Psoas muscle (tissue), 8 donors: ENCODE data around the gene PPP3R2. TPM values are rescaled to one million over a fixed set of nuclear protein-coding genes. Genes with fewer than 3 reads are reported as not detected.

Source experiments
- ATAC-seq, 4 donors: fragments of 200-7000 bp; cut with Tn5 transposase; one replicate each; pipeline ENCODE4 v1.9.1; 2020; ENCODE audit warnings: moderate library complexity in 3 of 4, mild to moderate bottlenecking in 2 of 4
- DNase-seq, 2 donors: peaks; one replicate each; pipeline ENCODE4 v3.0.0-alpha.2; 2020
- H3K27ac ChIP-seq: fragments of 200-600 bp; one replicate; pipeline ENCODE4 v1.8.0; 2022
- H3K27me3 ChIP-seq, 3 donors: fragments of 200-600 bp in 1 of 3; one replicate each; pipeline versions ENCODE4 v1.6.1 to v1.8.0; 2013 to 2022; ENCODE audit warnings: low read length in 2 of 3, mild to moderate bottlenecking in 2 of 3, moderate library complexity in 1 of 3; ENCODE audit not compliant: insufficient read depth in 3 of 3
- H3K36me3 ChIP-seq, 2 donors: fragments of 200-600 bp in 1 of 2; one replicate each; pipeline versions ENCODE4 v1.6.1 to v1.8.0; 2013 to 2022; ENCODE audit warnings: low read depth in 1 of 2, mild to moderate bottlenecking in 1 of 2, moderate library complexity in 1 of 2; ENCODE audit not compliant: insufficient read depth in 1 of 2
- H3K4me1 ChIP-seq: fragments of 200-600 bp; one replicate; pipeline ENCODE4 v1.8.0; 2022
- H3K4me3 ChIP-seq: fragments of 200-600 bp; one replicate; pipeline ENCODE4 v1.8.0; 2022; ENCODE audit warnings: mild to moderate bottlenecking
- H3K9me3 ChIP-seq: fragments of 200-600 bp; one replicate; pipeline ENCODE4 v1.8.0; 2022
- CTCF ChIP-seq: fragments of 200-600 bp; IDR thresholded peaks from one replicate; pipeline ENCODE4 v1.8.0; 2022; ENCODE audit warnings: antibody characterized with exemption
- WGBS, 3 donors: extraction: QIAGEN DNeasy Blood & Tissue Kit; methylation state at CpG; one replicate each; pipeline versions ENCODE4 v1.1.6 to v1.1.7; 2013; 5-methylcytosine and 5-hydroxymethylcytosine counted together
- intact Hi-C, 2 donors: fragments of 100-400 bp; cut with DNase I; formaldehyde crosslinking; loops; one replicate each; pipeline versions ENCODE4 v1.11.0 to v1.14.2; 2022
- polyA plus RNA-seq, 3 donors: library from polyadenylated mRNA; stranded (reverse); fragments of 200-250 nt; gene quantifications; one replicate each; pipeline ENCODE4 v1.2.3, GENCODE V29; 2013
- total RNA-seq, 4 donors: library from RNA; stranded (reverse); fragmentation: NEBNext Ultra II Directional in 2 of 4; extraction: Animal tissue kit (Norgen Biotek cat#: 25700) in 2 of 4; gene quantifications; one replicate each; pipeline versions ENCODE4 v1.2.1 to v1.2.4, GENCODE V29; 2021 to 2023
- donor health status: healthy with polysubstance abuse.
- donor health status: DM: no; HTN: no; CAD: no; lungs with moderate emphysema.
- donor health status: Bipolar disorder and iron deficiency.
- donor health status: healthy.
- donor health status: DM: yes; HTN: yes; CAD: no.
- donor health status: DM: no; HTN: no; CAD: no.
- donor health status: DM: no; HTN: no; CAD: no.
- donor health status: DM: yes; HTN: yes; CAD: no.

PPP3R2 gene
- total and polyA plus RNA-seq, 7 donors = not detected

- no peak for TF ChIP-seq CTCF
- no peak overlapping the region for H3K4me3 ChIP-seq
- peaks cover under 1 to 8% of the 10 kb centered on the region in 2 donors for H3K36me3 ChIP-seq
- H3K9me3 ChIP-seq = no peaks in the 10 kb centered on the region
- H3K27me3 ChIP-seq = no peaks in the 10 kb centered on the region
- no peaks in the 10 kb centered on the region for H3K4me1 ChIP-seq
- no peak for ATAC-seq
- intact Hi-C loops = no loop called here
- no peak overlapping the region for H3K27ac ChIP-seq
- DNase-seq = no peak
Observed at GRCh38 chr9:101574731-101575333, 19.9 kb downstream of the PPP3R2 start.

GRCh38 chr9:101572316-101572715 is 22.5 kb downstream of the PPP3R2 start:
- Histone ChIP-seq H3K4me3 (no peak overlapping the region), H3K27ac (no peak overlapping the region), H3K9me3 (no peaks in the 10 kb centered on the region), H3K4me1 (no peaks in the 10 kb centered on the region), H3K27me3 (no peaks in the 10 kb centered on the region), H3K36me3 (peaks cover 10 to 31% of the 10 kb centered on the region in 2 donors)
- no peak for TF ChIP-seq CTCF
- WGBS, 3 donors = 52 to 84% (median 60%) methylated on average over 2 of the region's 2 CpGs
- intact Hi-C loops = no loop called here
- no peak for DNase-seq
- ATAC-seq = no peak

GRCh38 chr9:101571114-101571513 is 23.7 kb downstream of the PPP3R2 start:
- no peak for TF ChIP-seq CTCF
- WGBS, 3 donors = 67 to 83% (median 79%) methylated on average over 1 of the region's 1 CpG
- DNase-seq (no peak), ATAC-seq (no peak)
- H3K27me3 ChIP-seq = no peaks in the 10 kb centered on the region
- H3K36me3 ChIP-seq = peaks cover 10 to 43% of the 10 kb centered on the region in 2 donors
- no peaks in the 10 kb centered on the region for H3K9me3 ChIP-seq
- no peaks in the 10 kb centered on the region for H3K4me1 ChIP-seq
- no peak overlapping the region for H3K4me3 ChIP-seq
- intact Hi-C loops = no loop called here
- no peak overlapping the region for H3K27ac ChIP-seq

GRCh38 chr9:101569741-101570501 is 24.8 kb downstream of the PPP3R2 start:
- WGBS, 3 donors = 85 to 91% (median 87%) methylated on average over 5 of the region's 5 CpGs
- TF ChIP-seq CTCF = no peak
- DNase-seq = no peak

More at GRCh38 chr9:101569741-101570501, 24.8 kb downstream of the PPP3R2 start:
- no peak overlapping the region for H3K27ac ChIP-seq
- H3K4me3 ChIP-seq = no peak overlapping the region
- H3K27me3 ChIP-seq = no peaks in the 10 kb centered on the region
- intact Hi-C loops = no loop called here
- no peak for ATAC-seq
- no peaks in the 10 kb centered on the region for H3K9me3 ChIP-seq
- peaks cover 14 to 55% of the 10 kb centered on the region in 2 donors for H3K36me3 ChIP-seq
- no peaks in the 10 kb centered on the region for H3K4me1 ChIP-seq
